ENCODE measurements around the gene ENTPD1.
"Not testable (repeated sequence)": the region's sequence is repeated elsewhere in the genome, so short reads cannot be mapped to it uniquely, and the experiment has no call there.

Gene ENTPD1

DNA sequence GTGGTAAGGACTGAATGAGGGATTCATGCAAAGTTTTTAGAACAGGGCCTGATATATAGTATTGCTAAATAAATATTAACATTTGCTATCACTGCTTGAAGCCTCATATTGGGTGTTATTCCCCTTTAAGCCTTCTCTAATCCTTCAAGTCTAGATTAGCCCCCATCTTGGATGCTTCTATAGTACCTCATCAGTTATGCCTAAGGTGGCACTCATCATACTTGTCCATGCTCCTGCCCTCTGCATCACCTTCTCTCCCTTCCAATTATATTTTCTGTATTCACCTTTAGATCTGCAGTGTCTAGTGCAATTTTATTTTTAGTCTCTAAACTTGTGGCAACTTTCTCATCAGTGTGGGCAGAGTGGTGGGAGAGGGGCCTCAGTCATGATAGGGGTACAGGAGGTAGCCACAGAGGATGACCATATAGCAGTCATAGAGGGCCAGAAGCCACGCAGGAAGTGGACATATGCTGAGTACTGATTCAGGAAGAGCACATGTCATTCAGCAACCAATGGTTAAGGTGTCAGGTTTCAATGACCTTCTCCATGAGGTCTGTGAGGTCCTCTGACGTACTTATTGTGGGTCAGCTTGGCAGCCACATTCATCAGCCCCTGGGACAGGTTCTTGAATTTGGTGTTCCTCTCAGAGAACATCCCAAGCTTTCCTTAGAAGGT lies 2.5 kb downstream of the ENTPD1 start:
- no peak overlapping the region for H3K27ac ChIP-seq (ENCODE audit: low read depth, low read length)
- no peak overlapping the region for H3K4me3 ChIP-seq (ENCODE audit: low read depth in 1 of 5, low read length in 5 of 5)

DNA sequence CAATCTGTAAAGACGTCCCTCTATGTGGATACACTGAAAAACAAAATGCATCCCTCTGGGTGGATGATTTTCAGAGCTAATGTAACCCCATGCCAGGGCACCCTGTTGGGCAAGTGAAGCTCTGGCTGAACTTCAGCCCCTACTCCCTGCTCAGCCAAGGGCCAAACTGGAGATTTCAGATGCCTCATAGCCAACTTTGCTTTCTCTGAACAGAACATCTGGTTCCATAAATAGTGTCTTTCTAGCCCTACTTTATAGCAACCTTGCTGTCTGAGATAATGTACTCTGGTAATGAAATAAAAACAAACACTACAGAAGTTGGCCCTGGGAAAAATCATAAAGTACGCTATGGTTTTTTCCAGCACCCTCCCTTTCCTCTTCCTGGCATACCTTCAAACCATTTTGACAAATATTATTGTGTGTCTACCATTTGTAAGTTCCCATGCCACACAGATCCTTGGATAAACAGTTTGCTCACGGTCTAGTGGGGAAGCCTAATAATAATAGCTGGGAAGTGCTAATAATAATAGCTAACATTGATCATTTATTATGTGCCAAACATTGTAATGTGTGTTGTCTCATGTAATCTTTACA lies 3.4 kb downstream of the ENTPD1 start:
- Histone ChIP-seq H3K9ac (ENCODE audit: low read length in 5 of 5) (no peak overlapping the region), H3K36me3 (ENCODE audit: control insufficient read depth in 5 of 5, insufficient read depth in 5 of 5, low read length in 5 of 5) (no peaks in the 10 kb centered on the region), H3K27me3 (ENCODE audit: control insufficient read depth in 5 of 5, insufficient read depth in 4 of 5, low read length in 5 of 5) (peaks cover 0 to 4% (median 0%) of the 10 kb centered on the region in 5 donors), H3K9me3 (ENCODE audit: control insufficient read depth in 5 of 5, low read length in 5 of 5) (peaks cover 0 to 3% (median 0%) of the 10 kb centered on the region in 5 donors), H3K4me1 (ENCODE audit: control insufficient read depth in 5 of 5, insufficient read depth in 5 of 5, low read length in 5 of 5) (peaks cover 0 to 18% (median 4%) of the 10 kb centered on the region in 5 donors), H3K4me3 (ENCODE audit: low read depth in 1 of 5, low read length in 5 of 5) (no peak overlapping the region), H3K27ac (ENCODE audit: low read depth, low read length) (no peak overlapping the region)

More for the DNA sequence above, 2.5 kb downstream of the ENTPD1 start:
- H3K4me1 ChIP-seq (ENCODE audit: control insufficient read depth in 5 of 5, insufficient read depth in 5 of 5, low read length in 5 of 5), result peaks cover 0 to 18% (median 4%) of the 10 kb centered on the region in 5 donors
- peaks cover 0 to 4% (median 0%) of the 10 kb centered on the region in 5 donors for H3K27me3 ChIP-seq (ENCODE audit: control insufficient read depth in 5 of 5, insufficient read depth in 4 of 5, low read length in 5 of 5)
- no peak overlapping the region for H3K9ac ChIP-seq (ENCODE audit: low read length in 5 of 5)
- H3K9me3 ChIP-seq (ENCODE audit: control insufficient read depth in 5 of 5, low read length in 5 of 5), result no peaks in the 10 kb centered on the region
- no peaks in the 10 kb centered on the region for H3K36me3 ChIP-seq (ENCODE audit: control insufficient read depth in 5 of 5, insufficient read depth in 5 of 5, low read length in 5 of 5)

GRCh38 chr10:95761939-95762492 lies 6.1 kb downstream of the ENTPD1 start:
- H3K27ac ChIP-seq (ENCODE audit: low read depth, low read length), result no peak overlapping the region
- no peak overlapping the region for H3K4me3 ChIP-seq (ENCODE audit: low read depth in 1 of 5, low read length in 5 of 5)
- H3K9ac ChIP-seq (ENCODE audit: low read length in 5 of 5), result no peak overlapping the region
- H3K9me3 ChIP-seq (ENCODE audit: control insufficient read depth in 5 of 5, low read length in 5 of 5), result peaks cover 0 to 4% (median 0%) of the 10 kb centered on the region in 5 donors
- peaks cover 0 to 5% (median 0%) of the 10 kb centered on the region in 5 donors for H3K4me1 ChIP-seq (ENCODE audit: control insufficient read depth in 5 of 5, insufficient read depth in 5 of 5, low read length in 5 of 5)
- no peaks in the 10 kb centered on the region for H3K36me3 ChIP-seq (ENCODE audit: control insufficient read depth in 5 of 5, insufficient read depth in 5 of 5, low read length in 5 of 5)
- H3K27me3 ChIP-seq (ENCODE audit: control insufficient read depth in 5 of 5, insufficient read depth in 4 of 5, low read length in 5 of 5), result peaks cover 0 to 3% (median 0%) of the 10 kb centered on the region in 5 donors

DNA sequence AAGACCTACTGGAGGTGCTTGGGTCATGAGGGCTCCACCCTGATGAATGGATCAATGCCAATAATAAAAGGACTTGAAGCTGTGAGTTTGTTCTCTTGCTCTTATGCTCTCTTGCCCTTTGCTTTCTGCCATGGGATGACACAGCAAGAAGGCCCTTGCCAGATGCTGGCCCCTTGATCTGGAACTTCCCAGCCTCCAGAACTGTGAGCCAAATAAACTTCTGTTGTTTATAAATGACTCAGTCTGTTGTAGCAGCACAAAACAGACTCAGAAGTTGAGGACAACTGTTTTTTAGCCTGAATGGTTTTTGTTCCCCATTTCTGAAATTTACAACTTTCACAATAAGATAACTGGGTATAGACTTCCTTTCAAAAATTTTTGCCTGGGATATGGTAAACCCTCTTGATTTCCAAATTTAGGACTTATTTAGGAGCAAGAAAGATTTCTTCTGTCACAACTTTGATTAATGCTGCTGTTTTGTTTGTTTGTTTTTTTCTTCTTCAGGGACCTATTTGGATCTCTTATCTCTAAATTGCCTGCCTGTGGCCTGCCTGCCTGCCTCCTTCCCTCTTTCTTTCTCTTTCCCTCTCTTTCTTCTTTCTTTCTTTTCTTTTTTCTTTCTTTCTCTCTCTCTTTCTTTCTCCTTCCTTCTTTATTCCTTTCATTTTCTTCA lies 12.1 kb downstream of the ENTPD1 start:
- H3K27ac ChIP-seq (ENCODE audit: low read depth, low read length), result no peak overlapping the region
- no peaks in the 10 kb centered on the region for H3K4me1 ChIP-seq (ENCODE audit: control insufficient read depth in 5 of 5, insufficient read depth in 5 of 5, low read length in 5 of 5)
- no peaks in the 10 kb centered on the region for H3K36me3 ChIP-seq (ENCODE audit: control insufficient read depth in 5 of 5, insufficient read depth in 5 of 5, low read length in 5 of 5)
- H3K27me3 ChIP-seq (ENCODE audit: control insufficient read depth in 5 of 5, insufficient read depth in 4 of 5, low read length in 5 of 5), result no peaks in the 10 kb centered on the region
- no peak overlapping the region for H3K4me3 ChIP-seq (ENCODE audit: low read depth in 1 of 5, low read length in 5 of 5)
- H3K9ac ChIP-seq (ENCODE audit: low read length in 5 of 5), result no peak overlapping the region
- peaks cover 0 to 9% (median 0%) of the 10 kb centered on the region in 5 donors for H3K9me3 ChIP-seq (ENCODE audit: control insufficient read depth in 5 of 5, low read length in 5 of 5)

DNA sequence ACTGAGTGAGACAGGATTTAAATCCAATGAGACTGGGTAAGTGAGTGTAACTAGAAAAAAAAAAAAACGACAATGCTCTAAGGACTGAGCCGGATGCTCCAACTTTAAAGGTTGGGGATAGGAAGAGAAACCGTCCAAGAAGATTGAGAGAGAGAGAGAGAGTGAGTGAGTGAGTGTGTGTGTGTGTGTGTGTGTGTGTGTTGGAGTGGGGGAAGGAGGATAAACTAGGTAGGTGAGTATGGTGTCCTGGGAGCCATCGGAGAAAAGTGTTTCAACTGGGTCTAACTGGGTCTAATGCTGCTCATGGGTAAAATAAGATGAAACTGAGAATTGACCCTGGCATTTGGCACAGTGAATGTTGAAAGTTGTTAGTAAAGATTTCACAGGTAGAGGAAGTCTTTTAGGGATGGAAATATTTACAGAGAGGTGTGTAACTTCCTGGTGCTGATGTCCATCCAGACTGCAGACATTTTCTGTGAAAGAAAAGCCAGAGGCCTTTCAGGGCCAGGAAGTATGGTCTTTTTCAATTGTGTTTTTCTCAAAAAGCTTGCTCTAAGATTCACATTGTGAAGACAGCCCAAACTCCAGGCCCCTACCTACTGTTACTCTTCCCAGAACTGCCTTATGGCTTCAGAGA lies 14.2 kb downstream of the ENTPD1 start:
- Histone ChIP-seq H3K36me3 (ENCODE audit: control insufficient read depth in 5 of 5, insufficient read depth in 5 of 5, low read length in 5 of 5) (no peaks in the 10 kb centered on the region), H3K4me3 (ENCODE audit: low read depth in 1 of 5, low read length in 5 of 5) (no peak overlapping the region), H3K27ac (ENCODE audit: low read depth, low read length) (no peak overlapping the region), H3K27me3 (ENCODE audit: control insufficient read depth in 5 of 5, insufficient read depth in 4 of 5, low read length in 5 of 5) (no peaks in the 10 kb centered on the region), H3K9me3 (ENCODE audit: control insufficient read depth in 5 of 5, low read length in 5 of 5) (peaks cover 0 to 6% (median 0%) of the 10 kb centered on the region in 5 donors), H3K9ac (ENCODE audit: low read length in 5 of 5) (no peak overlapping the region), H3K4me1 (ENCODE audit: control insufficient read depth in 5 of 5, insufficient read depth in 5 of 5, low read length in 5 of 5) (no peaks in the 10 kb centered on the region)

DNA sequence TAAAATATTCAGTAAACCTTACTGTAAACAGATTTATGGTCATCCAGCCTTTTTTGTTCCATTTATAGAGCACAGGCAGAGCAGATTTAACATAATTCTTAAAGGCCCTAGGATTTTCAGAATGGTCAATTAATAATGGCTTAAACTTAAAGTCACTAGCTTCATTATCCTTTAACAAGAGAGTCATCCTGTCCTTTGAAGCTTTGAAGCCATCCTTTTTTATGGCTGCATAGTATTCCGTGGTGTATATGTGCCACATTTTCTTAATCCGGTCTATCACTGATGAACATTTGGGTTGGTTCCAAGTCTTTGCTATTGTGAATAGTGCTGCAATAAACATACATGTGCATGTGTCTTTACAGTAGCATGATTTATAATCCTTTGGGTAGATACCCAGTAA lies 17.5 kb downstream of the ENTPD1 start:
- H3K4me3 ChIP-seq (ENCODE audit: low read depth in 1 of 5, low read length in 5 of 5); H3K27ac ChIP-seq (ENCODE audit: low read depth, low read length); H3K4me1 ChIP-seq (ENCODE audit: control insufficient read depth in 5 of 5, insufficient read depth in 5 of 5, low read length in 5 of 5); H3K36me3 ChIP-seq (ENCODE audit: control insufficient read depth in 5 of 5, insufficient read depth in 5 of 5, low read length in 5 of 5); H3K27me3 ChIP-seq (ENCODE audit: control insufficient read depth in 5 of 5, insufficient read depth in 4 of 5, low read length in 5 of 5); H3K9ac ChIP-seq (ENCODE audit: low read length in 5 of 5); H3K9me3 ChIP-seq (ENCODE audit: control insufficient read depth in 5 of 5, low read length in 5 of 5): not testable (repeated sequence)

- H3K9me3 ChIP-seq (ENCODE audit: control insufficient read depth in 5 of 5, low read length in 5 of 5); H3K4me3 ChIP-seq (ENCODE audit: low read depth in 1 of 5, low read length in 5 of 5); H3K36me3 ChIP-seq (ENCODE audit: control insufficient read depth in 5 of 5, insufficient read depth in 5 of 5, low read length in 5 of 5); H3K4me1 ChIP-seq (ENCODE audit: control insufficient read depth in 5 of 5, insufficient read depth in 5 of 5, low read length in 5 of 5); H3K27me3 ChIP-seq (ENCODE audit: control insufficient read depth in 5 of 5, insufficient read depth in 4 of 5, low read length in 5 of 5); H3K9ac ChIP-seq (ENCODE audit: low read length in 5 of 5); H3K27ac ChIP-seq (ENCODE audit: low read depth, low read length): not testable (repeated sequence)
Measured at GRCh38 chr10:95777638-95778037, 21.7 kb downstream of the ENTPD1 start.

DNA sequence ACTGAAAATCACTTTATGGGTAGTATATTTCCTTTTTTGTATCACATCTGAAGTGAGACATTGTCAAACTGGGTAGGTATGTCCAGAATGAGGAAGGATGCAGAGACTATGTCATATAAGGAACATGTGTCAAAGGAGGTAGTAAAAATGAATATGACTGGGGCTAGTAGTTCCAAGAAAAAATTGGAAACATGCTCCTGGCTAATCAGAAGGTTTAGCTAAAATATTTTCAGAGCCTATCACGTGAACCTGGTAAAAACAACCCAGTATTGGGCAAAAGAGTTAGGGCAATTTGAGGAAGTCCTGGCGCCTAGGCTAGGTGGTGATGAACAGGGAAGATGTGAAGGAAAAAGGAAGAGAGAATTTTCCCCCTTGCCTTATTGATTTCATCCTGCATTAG lies 26.4 kb downstream of the ENTPD1 start:
- H3K9me3 ChIP-seq (ENCODE audit: control insufficient read depth in 5 of 5, low read length in 5 of 5), result peaks cover 0 to 2% (median 0%) of the 10 kb centered on the region in 5 donors
- no peaks in the 10 kb centered on the region for H3K27me3 ChIP-seq (ENCODE audit: control insufficient read depth in 5 of 5, insufficient read depth in 4 of 5, low read length in 5 of 5)
- H3K36me3 ChIP-seq (ENCODE audit: control insufficient read depth in 5 of 5, insufficient read depth in 5 of 5, low read length in 5 of 5), result no peaks in the 10 kb centered on the region
- no peak overlapping the region for H3K4me3 ChIP-seq (ENCODE audit: low read depth in 1 of 5, low read length in 5 of 5)
- no peak overlapping the region for H3K27ac ChIP-seq (ENCODE audit: low read depth, low read length)
- H3K9ac ChIP-seq (ENCODE audit: low read length in 5 of 5), result no peak overlapping the region
- peaks cover 0 to 13% (median 0%) of the 10 kb centered on the region in 5 donors for H3K4me1 ChIP-seq (ENCODE audit: control insufficient read depth in 5 of 5, insufficient read depth in 5 of 5, low read length in 5 of 5)

DNA sequence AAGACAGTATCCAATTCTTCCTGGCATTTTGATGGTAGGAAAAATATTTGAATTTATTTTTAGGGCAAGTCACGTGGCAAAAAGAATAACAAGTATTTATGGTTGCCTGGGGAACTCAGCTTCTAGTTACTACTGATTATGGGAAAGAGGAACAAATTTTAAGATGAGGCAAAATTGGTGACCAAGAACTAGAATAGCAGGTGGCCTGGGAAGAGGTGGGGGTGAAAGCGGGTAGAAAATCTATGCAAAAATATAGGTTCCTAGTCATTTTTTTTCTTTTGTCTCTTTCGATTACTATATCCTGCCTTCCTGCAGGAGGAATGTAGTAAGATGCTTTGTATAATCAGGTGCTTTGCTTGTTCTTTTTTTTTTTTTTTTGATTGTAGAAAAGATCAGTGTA lies 27.8 kb downstream of the ENTPD1 start:
- Histone ChIP-seq H3K27ac (ENCODE audit: low read depth, low read length) (no peak overlapping the region), H3K9ac (ENCODE audit: low read length in 5 of 5) (no peak overlapping the region), H3K36me3 (ENCODE audit: control insufficient read depth in 5 of 5, insufficient read depth in 5 of 5, low read length in 5 of 5) (no peaks in the 10 kb centered on the region), H3K4me3 (ENCODE audit: low read depth in 1 of 5, low read length in 5 of 5) (no peak overlapping the region), H3K27me3 (ENCODE audit: control insufficient read depth in 5 of 5, insufficient read depth in 4 of 5, low read length in 5 of 5) (no peaks in the 10 kb centered on the region), H3K4me1 (ENCODE audit: control insufficient read depth in 5 of 5, insufficient read depth in 5 of 5, low read length in 5 of 5) (peaks cover 0 to 13% (median 0%) of the 10 kb centered on the region in 5 donors), H3K9me3 (ENCODE audit: control insufficient read depth in 5 of 5, low read length in 5 of 5) (no peaks in the 10 kb centered on the region)
